ENCODE data around the gene OR9Q2.
"Not testable (repeated sequence)": the region's sequence is repeated elsewhere in the genome, so short reads cannot be mapped to it uniquely, and the experiment has no call there.

OR9Q2 gene, protein sequence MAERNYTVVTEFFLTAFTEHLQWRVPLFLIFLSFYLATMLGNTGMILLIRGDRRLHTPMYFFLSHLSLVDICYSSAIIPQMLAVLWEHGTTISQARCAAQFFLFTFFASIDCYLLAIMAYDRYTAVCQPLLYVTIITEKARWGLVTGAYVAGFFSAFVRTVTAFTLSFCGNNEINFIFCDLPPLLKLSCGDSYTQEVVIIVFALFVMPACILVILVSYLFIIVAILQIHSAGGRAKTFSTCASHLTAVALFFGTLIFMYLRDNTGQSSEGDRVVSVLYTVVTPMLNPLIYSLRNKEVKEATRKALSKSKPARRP

DNA sequence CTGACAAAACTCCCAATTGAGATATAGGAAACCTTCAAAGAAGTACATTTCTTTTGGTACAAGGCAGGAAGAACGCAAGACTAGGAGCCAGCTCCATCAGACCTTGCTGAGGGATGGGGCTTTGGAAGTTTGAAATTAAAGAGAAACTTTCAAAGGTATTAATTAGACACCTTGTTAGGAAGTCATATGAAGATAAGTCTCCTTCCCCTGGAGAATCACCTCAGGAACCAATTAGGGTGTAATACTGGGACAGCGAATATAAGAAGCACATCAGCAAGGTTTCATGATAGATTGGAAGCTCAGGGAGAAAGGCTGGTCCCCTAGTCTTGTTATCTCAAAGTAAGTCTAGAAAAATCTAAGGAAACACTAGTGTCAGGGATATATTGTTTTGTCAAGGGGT lies at the start of gene OR9Q2:
TSS of gene OR9Q2 (plus strand) at position 301 of the 400 bp plus-strand sequence. CDS start 1,421 bp downstream, outside the sequence.
- in situ Hi-C loops (cut with MboI; ENCODE audit: low sequenced_read_pairs), result no loop called here

DNA sequence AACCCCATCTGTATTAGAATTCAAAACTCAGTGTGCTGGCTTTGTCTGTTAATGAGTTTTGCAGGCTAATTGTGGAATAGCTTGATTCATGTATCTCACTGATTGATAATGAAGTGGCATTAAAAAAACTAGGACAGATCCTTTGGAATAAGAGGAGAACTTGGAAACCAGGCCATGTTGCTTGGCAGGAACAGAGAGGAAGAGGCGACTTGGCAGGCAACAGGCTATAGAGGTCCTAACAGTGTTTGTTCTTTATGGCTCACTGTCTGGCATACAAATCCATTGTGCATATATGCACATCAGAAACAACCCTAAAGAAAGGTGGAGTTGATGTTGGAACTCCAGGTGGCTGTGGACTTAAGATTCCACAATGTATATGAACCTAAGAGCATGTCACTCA lies 46.1 kb upstream of the OR9Q2 start:
- in situ Hi-C loops (cut with MboI; ENCODE audit: low sequenced_read_pairs), result no loop called here

DNA sequence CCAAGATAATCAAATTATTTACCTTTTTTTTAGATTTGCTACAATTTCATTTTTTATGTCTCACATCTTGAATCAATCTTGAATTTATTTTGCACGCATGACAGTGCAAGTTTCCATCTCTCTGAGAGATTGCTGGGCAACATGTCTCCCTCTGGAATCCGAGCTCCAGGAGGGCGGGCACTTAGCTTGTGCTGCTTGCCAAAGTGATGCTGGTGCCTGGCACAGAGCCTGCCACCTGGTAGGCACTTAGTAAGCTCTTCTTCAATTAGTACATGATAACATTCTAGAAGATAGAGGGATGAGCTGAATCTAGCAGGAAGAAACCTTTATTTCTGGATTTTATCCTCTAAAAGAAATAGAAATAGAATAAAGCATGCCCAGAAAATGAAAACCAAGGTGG lies 36.1 kb upstream of the OR9Q2 start:
- in situ Hi-C loops (cut with MboI; ENCODE audit: low sequenced_read_pairs), result no loop called here

DNA sequence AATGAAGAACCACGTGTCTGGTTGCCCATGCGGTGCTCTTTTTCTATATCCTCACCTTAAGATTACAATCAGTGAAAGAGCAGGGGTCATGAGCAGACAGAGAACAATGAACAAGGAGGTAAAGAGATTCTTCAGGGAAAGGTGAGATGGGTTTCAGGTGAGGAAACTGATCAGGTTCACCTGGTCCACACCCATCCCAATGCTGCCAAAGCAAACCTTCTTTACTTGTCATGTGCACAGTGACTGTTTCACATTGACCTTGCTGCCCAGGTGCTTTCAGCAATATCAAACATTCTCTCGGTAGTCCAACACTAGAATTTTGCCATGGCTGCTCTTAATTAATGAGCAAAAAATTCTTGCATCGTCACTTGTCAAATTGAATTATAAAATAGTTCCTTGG lies 24.5 kb upstream of the OR9Q2 start:
- in situ Hi-C loops (cut with MboI; ENCODE audit: low sequenced_read_pairs), result no loop called here

DNA sequence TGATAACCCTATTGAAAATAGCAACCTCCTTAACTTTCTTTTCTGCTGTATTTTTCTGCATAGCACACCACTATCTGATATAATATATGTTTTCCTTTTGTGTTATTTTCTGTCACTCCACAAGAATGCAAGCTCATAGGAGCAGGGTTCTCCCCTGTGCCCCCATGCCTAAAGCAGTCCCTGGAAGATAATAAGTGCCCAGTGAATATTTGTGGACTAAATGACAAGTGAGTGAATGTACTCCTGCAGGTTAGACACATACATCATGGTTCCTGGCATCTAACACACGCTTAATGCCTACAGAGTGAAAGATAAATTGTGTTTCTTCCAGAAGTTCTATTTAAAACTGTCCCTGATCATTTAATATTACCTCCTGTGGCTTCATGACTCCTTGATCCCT lies 23.9 kb upstream of the OR9Q2 start:
- in situ Hi-C loops (cut with MboI; ENCODE audit: low sequenced_read_pairs), result no loop called here

DNA sequence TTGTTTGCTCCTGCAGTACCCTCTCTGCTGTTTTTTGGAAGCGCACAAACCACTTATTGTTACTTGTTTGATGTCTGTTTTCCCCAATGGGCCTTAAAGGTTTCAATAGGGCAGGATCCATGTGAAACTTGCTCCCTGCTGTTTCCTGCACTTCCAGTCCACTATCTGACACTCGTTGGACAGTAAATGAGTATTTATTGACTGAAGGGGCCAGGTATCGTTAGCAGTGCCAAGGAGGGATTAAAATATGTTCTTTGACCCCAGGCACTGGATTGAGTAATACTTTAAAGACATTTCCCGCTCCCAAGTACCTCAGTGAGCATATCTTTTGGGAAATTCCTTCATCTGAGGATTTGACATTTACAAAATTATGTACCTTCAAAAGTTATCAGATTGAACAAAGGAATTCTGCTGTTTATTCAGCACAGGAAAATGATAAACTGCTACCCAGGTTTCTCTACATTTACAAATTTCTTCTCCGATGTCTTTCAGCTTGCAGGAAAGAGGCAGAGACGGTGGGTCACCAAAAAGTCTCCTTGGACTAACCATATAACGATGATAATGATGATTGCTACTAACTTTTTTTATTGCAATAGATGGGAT lies 23.3 kb upstream of the OR9Q2 start:
- in situ Hi-C loops (cut with MboI; ENCODE audit: low sequenced_read_pairs), result no loop called here

DNA sequence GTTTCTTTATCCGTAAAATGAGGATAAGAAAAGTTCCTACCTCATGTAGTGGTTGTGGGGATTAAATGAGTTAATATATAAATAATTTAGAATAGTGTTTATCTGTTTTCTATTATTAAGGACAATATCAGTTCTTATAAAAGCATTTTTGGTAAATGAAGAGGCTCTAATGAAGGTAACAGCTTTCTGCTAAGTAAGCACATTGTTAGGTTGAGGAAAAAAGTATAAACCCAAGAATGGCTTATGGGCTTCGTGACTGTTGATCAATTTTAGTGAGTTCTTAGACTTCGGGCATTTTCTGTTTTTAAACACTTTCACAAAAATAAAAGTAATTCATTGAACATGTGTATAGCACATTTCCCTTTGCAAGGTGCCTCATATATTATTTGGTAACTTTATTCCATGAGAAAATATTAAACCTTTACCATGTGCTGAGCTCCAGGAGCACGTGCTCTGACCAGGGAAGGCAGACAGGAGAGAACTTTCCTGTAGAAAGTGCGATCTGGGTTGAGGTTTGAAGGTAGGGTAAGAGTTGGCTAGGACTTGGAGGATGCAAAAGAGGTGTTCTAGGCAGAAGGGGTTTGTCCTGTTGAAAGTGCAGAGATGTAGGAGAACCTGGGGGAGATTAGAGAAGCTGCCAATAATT lies 11.3 kb upstream of the OR9Q2 start:
- in situ Hi-C loops (cut with MboI; ENCODE audit: low sequenced_read_pairs), result no loop called here

DNA sequence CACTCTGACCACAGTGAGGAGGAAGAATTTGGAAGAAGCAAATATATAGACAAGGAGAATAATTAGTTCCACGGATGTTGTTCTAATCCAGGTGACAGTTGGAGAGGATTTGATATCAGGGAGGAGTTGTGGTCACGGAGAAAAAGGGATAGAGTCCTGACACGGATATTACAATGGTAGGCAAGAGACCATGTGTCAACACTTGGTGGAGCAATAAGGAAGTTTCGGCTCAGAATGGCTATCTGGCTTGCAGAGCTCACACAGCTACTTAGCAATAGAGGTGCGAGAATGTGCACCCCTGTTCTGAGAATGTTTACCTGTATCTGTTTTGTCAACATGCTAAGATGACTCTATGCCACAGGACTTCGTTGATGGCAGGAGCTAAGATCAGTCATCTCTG lies 10.4 kb upstream of the OR9Q2 start:
- in situ Hi-C loops (cut with MboI; ENCODE audit: low sequenced_read_pairs), result no loop called here

DNA sequence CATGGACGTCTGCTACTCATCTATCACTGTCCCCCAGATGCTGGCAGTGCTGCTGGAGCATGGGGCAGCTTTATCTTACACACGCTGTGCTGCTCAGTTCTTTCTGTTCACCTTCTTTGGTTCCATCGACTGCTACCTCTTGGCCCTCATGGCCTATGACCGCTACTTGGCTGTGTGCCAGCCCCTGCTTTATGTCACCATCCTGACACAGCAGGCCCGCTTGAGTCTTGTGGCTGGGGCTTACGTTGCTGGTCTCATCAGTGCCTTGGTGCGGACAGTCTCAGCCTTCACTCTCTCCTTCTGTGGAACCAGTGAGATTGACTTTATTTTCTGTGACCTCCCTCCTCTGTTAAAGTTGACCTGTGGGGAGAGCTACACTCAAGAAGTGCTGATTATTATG lies 9.2 kb upstream of the OR9Q2 start:
- in situ Hi-C loops (cut with MboI; ENCODE audit: low sequenced_read_pairs), result no loop called here

DNA sequence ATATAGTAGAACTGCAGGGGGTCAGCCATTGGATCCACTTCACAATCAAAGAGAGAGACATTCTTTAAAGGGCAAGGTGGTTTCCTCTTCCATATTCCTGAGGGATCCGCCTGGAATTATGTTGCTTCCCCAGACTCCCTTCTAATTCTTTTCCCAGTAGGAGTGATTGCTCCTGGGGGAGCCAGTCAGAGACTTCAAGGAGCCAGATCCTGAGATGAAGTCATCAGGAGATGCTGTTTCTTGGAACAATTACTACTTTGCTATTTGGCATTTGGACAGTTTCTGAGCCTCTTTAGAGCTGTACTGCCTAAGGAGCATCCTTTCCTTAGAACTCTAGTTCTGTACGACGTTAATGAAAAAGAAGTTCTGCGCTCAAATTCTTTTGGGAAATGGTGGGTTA lies 1.9 kb upstream of the OR9Q2 start:
- in situ Hi-C loops (cut with MboI; ENCODE audit: low sequenced_read_pairs), result no loop called here

DNA sequence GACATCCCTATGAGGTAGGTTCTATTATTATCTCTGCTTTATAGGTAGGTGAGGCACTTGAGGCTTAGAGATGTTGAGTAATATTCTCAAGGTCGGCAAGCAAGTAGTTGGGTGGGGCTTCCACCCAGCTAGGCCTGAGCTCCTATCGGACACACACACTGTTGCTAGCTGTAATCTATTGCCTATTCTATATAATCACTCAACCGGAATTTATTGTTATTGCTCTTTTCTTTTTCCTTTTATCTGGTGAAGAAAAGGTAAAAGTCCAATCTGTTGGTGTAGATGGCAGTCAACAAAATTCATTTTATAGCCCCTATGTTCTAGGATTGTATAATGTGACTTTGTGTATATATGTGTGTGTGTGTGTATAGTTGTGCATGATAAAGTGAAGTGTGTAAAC lies 3.4 kb downstream of the OR9Q2 start:
- in situ Hi-C loops (cut with MboI; ENCODE audit: low sequenced_read_pairs), result no loop called here

DNA sequence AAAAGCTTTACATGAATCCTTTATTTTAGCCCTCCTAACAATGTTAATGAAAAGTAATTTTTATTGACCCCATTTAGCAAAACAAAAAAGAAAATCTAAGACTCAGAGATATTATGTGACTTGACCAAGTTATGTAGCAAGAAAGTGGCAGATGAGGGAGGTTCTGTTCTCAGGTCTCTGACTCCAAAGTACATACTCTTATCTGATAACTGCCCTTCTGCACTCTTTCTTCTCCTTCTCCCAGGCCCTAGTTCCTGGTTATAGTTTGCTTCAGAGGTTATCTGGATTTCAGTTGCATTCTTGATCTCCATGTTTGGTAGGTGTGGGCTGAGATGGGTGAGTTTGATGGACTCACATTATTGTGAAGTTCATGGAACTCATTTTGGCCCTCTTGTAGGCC lies 4.5 kb downstream of the OR9Q2 start:
- in situ Hi-C loops (cut with MboI; ENCODE audit: low sequenced_read_pairs), result no loop called here

DNA sequence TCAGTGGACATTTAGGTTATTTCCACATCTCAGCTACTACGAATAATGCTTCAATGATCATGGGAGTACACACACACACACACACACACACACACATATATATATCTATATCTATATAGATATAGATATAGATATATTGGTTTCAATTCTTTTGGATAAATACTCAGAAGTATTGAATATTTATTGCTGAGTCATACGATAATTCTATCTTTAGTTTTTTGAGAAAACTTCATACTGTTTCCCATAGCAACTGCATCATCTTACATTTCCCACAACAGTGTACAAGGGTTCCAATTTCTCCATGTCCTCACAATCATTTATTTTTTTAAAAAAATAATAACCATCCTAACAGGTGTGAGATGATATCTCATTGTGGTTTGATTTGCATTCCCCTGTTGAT lies 7.1 kb downstream of the OR9Q2 start:
- in situ Hi-C loops (cut with MboI; ENCODE audit: low sequenced_read_pairs), result no loop called here

DNA sequence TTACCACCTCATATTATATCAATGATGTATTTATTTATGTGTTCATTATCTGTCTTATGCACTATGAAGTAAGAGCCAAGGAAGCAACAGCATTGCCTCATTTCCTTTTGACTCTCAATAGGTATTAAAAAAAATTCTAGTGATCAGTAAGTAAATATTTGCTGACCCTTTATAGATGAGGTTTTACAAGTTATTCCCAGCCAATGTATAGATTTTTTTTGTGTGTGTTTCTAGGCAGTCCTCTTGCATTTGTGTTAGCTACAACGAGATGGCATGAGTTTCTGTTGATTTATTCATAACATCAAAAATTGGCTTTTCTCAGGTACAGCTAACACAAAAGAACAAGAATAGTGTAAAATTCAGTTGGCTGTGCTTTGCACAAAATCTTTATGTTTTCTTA lies 10.4 kb downstream of the OR9Q2 start:
- in situ Hi-C loops (cut with MboI; ENCODE audit: low sequenced_read_pairs), result no loop called here

DNA sequence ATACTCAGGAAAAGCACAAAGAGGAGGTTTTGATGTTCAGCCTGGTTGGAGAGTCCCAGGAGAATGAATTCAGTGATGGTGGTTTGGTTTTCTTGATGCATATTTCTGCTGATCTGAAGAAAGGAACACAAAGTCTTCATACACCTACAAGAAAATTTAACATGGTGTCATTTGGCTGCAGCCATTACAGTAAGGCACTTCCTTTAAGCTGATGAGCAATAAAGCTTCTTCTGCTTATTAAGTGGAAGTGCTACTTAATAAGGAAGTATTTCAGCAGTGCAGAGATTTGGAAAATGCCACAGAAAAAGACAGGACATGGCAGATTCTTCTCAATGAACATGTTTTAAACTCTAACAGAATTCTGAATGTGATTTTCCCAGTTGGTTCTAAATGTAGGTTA lies 15.2 kb downstream of the OR9Q2 start, which contains the start of gene OR1S2:
TSS of gene OR1S2 (minus strand) at position 101 of the 400 bp plus-strand sequence. CDS start at position 101, 0 bp downstream.
- in situ Hi-C loops (cut with MboI; ENCODE audit: low sequenced_read_pairs), result no loop called here

DNA sequence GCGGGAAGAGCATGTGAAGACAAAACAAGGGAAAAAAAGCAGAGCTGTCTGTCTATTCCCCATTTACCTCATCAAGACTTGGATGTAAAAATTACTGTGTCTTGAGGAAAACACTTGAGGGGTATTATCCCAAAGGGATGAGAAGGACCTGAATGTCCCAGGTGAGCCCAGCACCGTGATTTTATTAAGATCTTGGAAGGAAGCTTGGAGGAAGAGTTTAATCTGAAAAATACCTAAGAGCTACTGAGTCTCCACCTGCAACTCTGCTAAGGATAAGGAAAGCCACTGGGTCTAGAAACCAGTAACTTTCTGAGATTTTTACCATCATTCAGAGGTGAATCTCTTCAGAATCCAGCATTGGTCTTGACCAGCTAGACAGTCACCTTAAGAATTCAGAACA lies 23.6 kb downstream of the OR9Q2 start, which contains the start of gene OR1S1:
TSS of gene OR1S1 (plus strand) at position 301 of the 400 bp plus-strand sequence.
- in situ Hi-C loops (cut with MboI; ENCODE audit: low sequenced_read_pairs), result not testable (repeated sequence)

DNA sequence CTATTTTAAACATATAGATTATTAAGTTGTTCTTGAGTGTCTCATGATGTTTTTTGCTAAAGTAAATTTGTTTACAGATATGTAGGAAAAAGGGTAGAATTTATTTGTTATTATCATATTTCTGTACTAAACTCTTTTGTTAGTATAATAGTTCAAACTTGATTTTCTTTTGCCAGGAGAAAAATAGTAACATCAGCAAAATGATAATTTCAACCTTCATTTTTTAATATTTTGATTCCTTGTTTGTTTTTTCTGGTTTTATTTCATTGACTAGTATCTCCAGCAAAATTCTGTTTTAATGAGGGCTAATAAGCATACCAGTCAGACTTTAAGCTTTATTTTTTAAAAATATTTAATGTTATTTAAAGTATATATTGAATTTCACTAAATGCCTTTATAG lies 27.6 kb downstream of the OR9Q2 start:
- in situ Hi-C loops (cut with MboI; ENCODE audit: low sequenced_read_pairs), result no loop called here

DNA sequence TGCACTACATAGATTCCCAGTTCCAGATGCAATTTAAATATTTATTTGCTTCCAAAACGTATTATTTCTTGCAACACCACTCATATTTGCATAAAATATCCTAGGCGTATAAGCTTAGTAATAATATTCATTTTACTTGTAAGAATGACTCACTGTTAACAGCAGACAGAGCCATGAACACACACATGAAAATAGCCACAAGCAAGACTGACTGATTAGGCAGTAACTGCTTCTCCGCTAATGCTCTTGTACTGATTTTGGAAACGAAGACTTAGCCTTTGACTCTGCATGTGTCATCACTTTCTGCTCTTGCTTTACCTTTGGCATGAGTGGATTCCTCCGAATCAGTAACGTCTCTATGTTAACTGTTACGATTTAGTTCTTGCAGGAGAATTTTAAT lies 33.9 kb downstream of the OR9Q2 start:
- in situ Hi-C loops (cut with MboI; ENCODE audit: low sequenced_read_pairs), result no loop called here

DNA sequence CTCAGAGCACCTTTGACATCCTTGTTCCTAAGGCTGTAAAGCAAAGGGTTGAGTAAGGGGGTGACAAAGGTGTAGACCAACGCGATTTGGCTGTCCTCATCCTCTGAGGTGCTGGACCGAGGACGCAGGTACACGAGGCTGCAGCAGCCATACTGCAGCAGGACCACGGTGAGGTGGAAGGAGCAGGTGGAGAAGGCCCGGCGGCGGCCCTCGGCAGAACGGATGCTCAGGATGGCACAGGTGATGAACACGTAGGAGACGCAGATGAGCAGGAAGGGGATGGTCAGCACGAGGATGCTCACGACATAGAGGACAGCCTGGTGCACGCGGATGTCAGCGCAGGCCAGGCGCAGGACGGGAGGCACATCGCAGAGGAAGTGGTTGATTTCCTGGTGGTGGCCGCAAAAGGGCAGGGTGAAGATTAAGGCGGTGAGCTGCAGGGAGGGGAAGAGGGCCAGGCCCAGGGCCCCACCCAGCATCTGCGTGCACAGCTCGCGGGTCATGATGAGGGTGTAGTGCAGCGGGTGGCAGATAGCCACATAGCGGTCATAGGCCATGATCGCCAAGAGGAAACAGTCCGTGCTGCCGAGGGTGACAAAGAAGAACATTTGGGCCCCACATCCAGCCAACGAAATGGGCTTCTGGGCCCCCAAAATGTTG lies 39.2 kb downstream of the OR9Q2 start:
- in situ Hi-C loops (cut with MboI; ENCODE audit: low sequenced_read_pairs), result no loop called here
